HepG2 (cell line): ENCODE measurements around the gene DENND4A. TPM values are rescaled to one million over a fixed set of nuclear protein-coding genes. Genes with fewer than 3 reads are reported as not detected.

Source experiments
- ARNT ChIP-seq: fragments of 450-650 bp; IDR thresholded peaks from 2 replicates; pipeline ENCODE4 v1.6.1; 2017
- GABPA ChIP-seq, 2 experiments: IDR thresholded peaks; 2 replicates each; pipeline ENCODE4 v1.6.1; 2011 to 2016; ENCODE audit warnings: low read depth in 2 of 2, low read length in 1 of 2, missing biosample characterization in 1 of 2, missing genetic modification characterization in 1 of 2
- HCFC1 ChIP-seq: fragments of 150-350 bp; IDR thresholded peaks from 2 replicates; pipeline ENCODE4 v1.6.1; 2014; ENCODE audit warnings: low read depth, low read length
- KDM5A ChIP-seq: fragments of 200-600 bp; sonication (generic); IDR thresholded peaks from 2 replicates; pipeline ENCODE4 v1.7.0; 2018; ENCODE audit warnings: antibody characterized with exemption, mild to moderate bottlenecking, low read length, borderline replicate concordance
- LCORL ChIP-seq, 2 experiments: fragments of 450-650 bp in 1 of 2; sonication (generic) in 1 of 2; formaldehyde crosslinking in 1 of 2; IDR thresholded peaks; 2 replicates each; pipeline versions ENCODE4 v1.5.0 to v1.6.1; 2017 to 2020; ENCODE audit warnings: antibody characterized with exemption in 1 of 2, missing genetic modification reagents in 1 of 2
- NR3C1 ChIP-seq: sonication (generic); formaldehyde crosslinking; IDR thresholded peaks from 2 replicates; pipeline ENCODE4 v1.4.0; 2020; ENCODE audit warnings: missing genetic modification reagents
- RARA ChIP-seq: IDR thresholded peaks from 2 replicates; pipeline ENCODE4 v1.6.1; 2016; ENCODE audit warnings: missing genetic modification reagents, missing compliant biosample characterization
- STAT6 ChIP-seq: sonication (generic); formaldehyde crosslinking; IDR thresholded peaks from 2 replicates; pipeline ENCODE4 v1.4.0; 2020; ENCODE audit warnings: missing genetic modification reagents, mild to moderate bottlenecking, borderline replicate concordance
- TARDBP ChIP-seq: sonication (generic); formaldehyde crosslinking; IDR thresholded peaks from 2 replicates; pipeline ENCODE4 v1.8.0; 2022; ENCODE audit warnings: mild to moderate bottlenecking, missing genetic modification reagents
- ZBTB25 ChIP-seq: IDR thresholded peaks from 2 replicates; pipeline ENCODE4 v1.6.1; 2018; ENCODE audit warnings: missing genetic modification reagents
- ZNF44 ChIP-seq: sonication (generic); formaldehyde crosslinking; IDR thresholded peaks from 2 replicates; pipeline ENCODE4 v1.5.1; 2020; ENCODE audit warnings: mild to moderate bottlenecking, missing genetic modification reagents
- ZNF564 ChIP-seq: sonication (generic); formaldehyde crosslinking; IDR thresholded peaks from 2 replicates; pipeline ENCODE4 v1.8.1; 2023; ENCODE audit warnings: mild to moderate bottlenecking, missing genetic modification reagents
- ZNF589 ChIP-seq: sonication (generic); formaldehyde crosslinking; conservative IDR thresholded peaks from 2 replicates; pipeline ENCODE4 v1.8.0; 2022; ENCODE audit warnings: mild to moderate bottlenecking, moderate library complexity, missing genetic modification reagents
- polyA plus RNA-seq, 8 experiments: library from polyadenylated mRNA; depleted of rRNA in 3 of 8; stranded (reverse) in 7 of 8; unstranded in 1 of 8; fragments of >200 nt; fragmentation: Illumina TruSeq in 4 of 8; extraction: Trizol in 4 of 8; gene quantifications; 2 replicates each; pipeline versions ENCODE4 v1.2.1 to v1.2.3, GENCODE V29; 2011 to 2016; ENCODE audit warnings: low read depth in 4 of 8, missing spikeins in 1 of 8, mixed read lengths in 1 of 8; ENCODE audit not compliant: insufficient read depth in 1 of 8
- total RNA-seq, 5 experiments: library from RNA; depleted of rRNA; stranded (reverse); fragments of >200 nt; fragmentation: Illumina TruSeq; extraction: Trizol; gene quantifications; 2 replicates each; pipeline ENCODE4 v1.2.3, GENCODE V29; 2016; ENCODE audit warnings: low read depth in 1 of 5
- TF ChIP-seq, protein P1 (sequence below): sonication (generic); formaldehyde crosslinking; IDR thresholded peaks from 2 replicates; pipeline ENCODE4 v1.4.0; 2020; ENCODE audit warnings: missing genetic modification reagents, mild to moderate bottlenecking, borderline replicate concordance
- TF ChIP-seq, protein P2 (sequence below): IDR thresholded peaks from 2 replicates; pipeline ENCODE4 v1.6.1; 2016; ENCODE audit warnings: mild to moderate bottlenecking
- TF ChIP-seq, protein P3 (sequence below): sonication (generic); formaldehyde crosslinking; IDR thresholded peaks from 2 replicates; pipeline ENCODE4 v1.9.0; 2021; ENCODE audit warnings: missing genetic modification reagents, mild to moderate bottlenecking, borderline replicate concordance
- TF ChIP-seq, protein P4 (sequence below): sonication (generic); formaldehyde crosslinking; IDR thresholded peaks from 2 replicates; pipeline ENCODE4 v1.5.1; 2020; ENCODE audit warnings: missing genetic modification reagents, mild to moderate bottlenecking, borderline replicate concordance

The DENND4A gene
- total and polyA plus RNA-seq, 2 of the 13 experiments (the other 11 are each of a cell fraction or from before 2014, with no cell fraction given) = 13.2 to 18.6 TPM

GRCh38 chr15:65832549-65833364, 40.7 kb upstream of the DENND4A start (continued):
- TF ChIP-seq, protein P1, sequence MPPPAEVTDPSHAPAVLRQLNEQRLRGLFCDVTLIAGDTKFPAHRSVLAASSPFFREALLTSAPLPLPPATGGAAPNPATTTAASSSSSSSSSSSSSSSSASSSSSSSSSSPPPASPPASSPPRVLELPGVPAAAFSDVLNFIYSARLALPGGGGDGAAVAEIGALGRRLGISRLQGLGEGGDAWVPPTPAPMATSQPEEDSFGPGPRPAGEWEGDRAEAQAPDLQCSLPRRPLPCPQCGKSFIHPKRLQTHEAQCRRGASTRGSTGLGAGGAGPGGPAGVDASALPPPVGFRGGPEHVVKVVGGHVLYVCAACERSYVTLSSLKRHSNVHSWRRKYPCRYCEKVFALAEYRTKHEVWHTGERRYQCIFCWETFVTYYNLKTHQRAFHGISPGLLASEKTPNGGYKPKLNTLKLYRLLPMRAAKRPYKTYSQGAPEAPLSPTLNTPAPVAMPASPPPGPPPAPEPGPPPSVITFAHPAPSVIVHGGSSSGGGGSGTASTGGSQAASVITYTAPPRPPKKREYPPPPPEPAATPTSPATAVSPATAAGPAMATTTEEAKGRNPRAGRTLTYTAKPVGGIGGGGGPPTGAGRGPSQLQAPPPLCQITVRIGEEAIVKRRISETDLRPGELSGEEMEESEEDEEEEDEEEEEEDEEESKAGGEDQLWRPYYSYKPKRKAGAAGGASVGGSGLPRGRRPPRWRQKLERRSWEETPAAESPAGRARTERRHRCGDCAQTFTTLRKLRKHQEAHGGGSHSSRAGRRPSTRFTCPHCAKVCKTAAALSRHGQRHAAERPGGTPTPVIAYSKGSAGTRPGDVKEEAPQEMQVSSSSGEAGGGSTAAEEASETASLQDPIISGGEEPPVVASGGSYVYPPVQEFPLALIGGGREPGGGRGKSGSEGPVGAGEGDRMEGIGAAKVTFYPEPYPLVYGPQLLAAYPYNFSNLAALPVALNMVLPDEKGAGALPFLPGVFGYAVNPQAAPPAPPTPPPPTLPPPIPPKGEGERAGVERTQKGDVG (CRISPR knock-in tag) = 0 out of 2 replicates have a peak, but pooled peaks have one; percentile 58
- TF ChIP-seq ZBTB25 (peak; percentile 76), NR3C1 (no peak), RARA (CRISPR knock-in tag) (peak; percentile 83), STAT6 (CRISPR knock-in tag) (no peak; the same call in 1 of the 2 replicates), KDM5A (peak; percentile 52; the same call in 1 of the 2 replicates), TARDBP (CRISPR knock-in tag) (peak; percentile 91), LCORL (IDR thresholded peaks at IDR 0.05) (no peak), LCORL (CRISPR knock-in tag; IDR thresholded peaks at IDR 0.05) (peak; percentile 92), ARNT (no peak), GABPA (IDR thresholded peaks at IDR 0.05; ENCODE audit: low read depth, low read length) (no peak), GABPA (CRISPR knock-in tag; IDR thresholded peaks at IDR 0.05; ENCODE audit: low read depth) (peak; percentile 73), HCFC1 (no peak), ZNF564 (no peak), ZNF44 (no peak), ZNF589 (no peak)
- TF ChIP-seq, protein P2, sequence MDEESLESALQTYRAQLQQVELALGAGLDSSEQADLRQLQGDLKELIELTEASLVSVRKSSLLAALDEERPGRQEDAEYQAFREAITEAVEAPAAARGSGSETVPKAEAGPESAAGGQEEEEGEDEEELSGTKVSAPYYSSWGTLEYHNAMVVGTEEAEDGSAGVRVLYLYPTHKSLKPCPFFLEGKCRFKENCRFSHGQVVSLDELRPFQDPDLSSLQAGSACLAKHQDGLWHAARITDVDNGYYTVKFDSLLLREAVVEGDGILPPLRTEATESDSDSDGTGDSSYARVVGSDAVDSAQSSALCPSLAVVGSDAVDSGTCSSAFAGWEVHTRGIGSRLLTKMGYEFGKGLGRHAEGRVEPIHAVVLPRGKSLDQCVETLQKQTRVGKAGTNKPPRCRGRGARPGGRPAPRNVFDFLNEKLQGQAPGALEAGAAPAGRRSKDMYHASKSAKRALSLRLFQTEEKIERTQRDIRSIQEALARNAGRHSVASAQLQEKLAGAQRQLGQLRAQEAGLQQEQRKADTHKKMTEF = peak; percentile 84
- TF ChIP-seq, protein P3, sequence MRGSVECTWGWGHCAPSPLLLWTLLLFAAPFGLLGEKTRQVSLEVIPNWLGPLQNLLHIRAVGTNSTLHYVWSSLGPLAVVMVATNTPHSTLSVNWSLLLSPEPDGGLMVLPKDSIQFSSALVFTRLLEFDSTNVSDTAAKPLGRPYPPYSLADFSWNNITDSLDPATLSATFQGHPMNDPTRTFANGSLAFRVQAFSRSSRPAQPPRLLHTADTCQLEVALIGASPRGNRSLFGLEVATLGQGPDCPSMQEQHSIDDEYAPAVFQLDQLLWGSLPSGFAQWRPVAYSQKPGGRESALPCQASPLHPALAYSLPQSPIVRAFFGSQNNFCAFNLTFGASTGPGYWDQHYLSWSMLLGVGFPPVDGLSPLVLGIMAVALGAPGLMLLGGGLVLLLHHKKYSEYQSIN (CRISPR knock-in tag) = no peak
- TF ChIP-seq, protein P4, sequence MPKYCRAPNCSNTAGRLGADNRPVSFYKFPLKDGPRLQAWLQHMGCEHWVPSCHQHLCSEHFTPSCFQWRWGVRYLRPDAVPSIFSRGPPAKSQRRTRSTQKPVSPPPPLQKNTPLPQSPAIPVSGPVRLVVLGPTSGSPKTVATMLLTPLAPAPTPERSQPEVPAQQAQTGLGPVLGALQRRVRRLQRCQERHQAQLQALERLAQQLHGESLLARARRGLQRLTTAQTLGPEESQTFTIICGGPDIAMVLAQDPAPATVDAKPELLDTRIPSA = no peak
